CD4-positive, alpha-beta T cell treated with Interleukin-15 for 1 hour (primary cell): ENCODE results near the gene DIMT1.

Experiments
- DNase-seq: peaks from one replicate; pipeline ENCODE4 v3.0.0-alpha.2; 2020

DIMT1 gene

GRCh38 chr5:62403411-62404250 is at the start of gene DIMT1:
DIMT1 (minus strand) TSS chr5:62403905; CDS start chr5:62403772, 133 bp downstream.
- DNase-seq = peak; percentile 92

- no peak for DNase-seq
These were observed 46.6 kb upstream of the DIMT1 start for GRCh38 chr5:62450259-62450658.

GRCh38 chr5:62448528-62448927 is 44.8 kb upstream of the DIMT1 start:
- no peak for DNase-seq

GRCh38 chr5:62432621-62433064 is 28.9 kb upstream of the DIMT1 start:
- no peak for DNase-seq

- no peak for DNase-seq
These were observed 28.3 kb upstream of the DIMT1 start for GRCh38 chr5:62431735-62432620.

- no peak for DNase-seq
These were observed 21.1 kb upstream of the DIMT1 start for GRCh38 chr5:62424763-62425162.

- no peak for DNase-seq
These were observed 17.7 kb upstream of the DIMT1 start for GRCh38 chr5:62421414-62421813.

- no peak for DNase-seq
These were observed 15.9 kb upstream of the DIMT1 start for GRCh38 chr5:62419609-62420008.

GRCh38 chr5:62418462-62419076 is 14.9 kb upstream of the DIMT1 start:
- DNase-seq = no peak

- DNase-seq = no peak
These were observed 10.0 kb upstream of the DIMT1 start for GRCh38 chr5:62413711-62414110.

GRCh38 chr5:62412549-62413329 is 9.0 kb upstream of the DIMT1 start, which contains the start of gene IPO11:
IPO11 (plus strand) TSS chr5:62412763; CDS start chr5:62437280, 24,517 bp downstream.
- DNase-seq = peak; percentile 99

- DNase-seq = no peak
These were observed 8.3 kb downstream of the DIMT1 start for GRCh38 chr5:62395210-62395950.

GRCh38 chr5:62386824-62387223 is 16.9 kb downstream of the DIMT1 start:
- no peak for DNase-seq

GRCh38 chr5:62385816-62386400 is 17.8 kb downstream of the DIMT1 start:
- no peak for DNase-seq

GRCh38 chr5:62385131-62385530 is 18.6 kb downstream of the DIMT1 start:
- DNase-seq = no peak

- no peak for DNase-seq
These were observed 27.6 kb downstream of the DIMT1 start for GRCh38 chr5:62376064-62376463.

GRCh38 chr5:62375627-62376026 is 28.1 kb downstream of the DIMT1 start:
- no peak for DNase-seq

- no peak for DNase-seq
These were observed 29.6 kb downstream of the DIMT1 start for GRCh38 chr5:62374090-62374489.

GRCh38 chr5:62373382-62373781 is 30.3 kb downstream of the DIMT1 start:
- DNase-seq = no peak

- DNase-seq = no peak
These were observed 31.1 kb downstream of the DIMT1 start for GRCh38 chr5:62372600-62372999.

- no peak for DNase-seq
These were observed 32.3 kb downstream of the DIMT1 start for GRCh38 chr5:62371409-62371808.
